ENCODE measurements around the gene DTX1. TPM values are rescaled to one million over a fixed set of nuclear protein-coding genes. Genes with fewer than 3 reads are reported as not detected.
A peak's percentile ranks its signal among the peaks of the same experiment; 100 is the strongest.
"Not testable (repeated sequence)": the region's sequence is repeated elsewhere in the genome, so short reads cannot be mapped to it uniquely, and the experiment has no call there.

DTX1 gene
- total RNA-seq, 1 experiment from 2014 or later = 2.8 TPM

DNA sequence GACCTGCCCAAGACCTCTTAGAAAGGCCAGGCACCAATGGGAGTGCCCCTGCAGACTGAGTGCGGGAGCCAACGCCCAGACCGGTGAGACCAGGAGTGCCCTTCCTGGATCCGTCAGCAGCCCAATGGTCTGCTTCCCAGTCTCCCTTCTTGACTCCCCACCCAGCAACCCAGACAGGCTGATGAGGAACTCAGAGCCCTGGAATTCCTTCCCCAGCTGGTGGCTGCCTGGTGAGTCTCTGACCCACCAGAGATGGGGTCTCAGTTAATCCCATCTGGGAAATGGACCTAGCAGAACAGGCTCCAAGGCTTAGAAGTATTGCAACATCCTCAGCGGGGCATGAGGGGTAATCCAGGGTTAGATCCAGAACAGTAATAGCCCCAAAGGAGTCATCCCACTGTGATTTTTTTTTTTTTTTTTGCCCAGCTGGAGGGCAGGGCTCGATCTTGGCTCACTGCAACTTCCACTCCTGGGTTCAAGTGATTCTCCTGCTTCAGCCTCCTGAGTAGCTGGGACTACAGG, 80.5 kb downstream of the DTX1 start:
- no peak for DNase-seq (ENCODE audit: low spot score)

DNA sequence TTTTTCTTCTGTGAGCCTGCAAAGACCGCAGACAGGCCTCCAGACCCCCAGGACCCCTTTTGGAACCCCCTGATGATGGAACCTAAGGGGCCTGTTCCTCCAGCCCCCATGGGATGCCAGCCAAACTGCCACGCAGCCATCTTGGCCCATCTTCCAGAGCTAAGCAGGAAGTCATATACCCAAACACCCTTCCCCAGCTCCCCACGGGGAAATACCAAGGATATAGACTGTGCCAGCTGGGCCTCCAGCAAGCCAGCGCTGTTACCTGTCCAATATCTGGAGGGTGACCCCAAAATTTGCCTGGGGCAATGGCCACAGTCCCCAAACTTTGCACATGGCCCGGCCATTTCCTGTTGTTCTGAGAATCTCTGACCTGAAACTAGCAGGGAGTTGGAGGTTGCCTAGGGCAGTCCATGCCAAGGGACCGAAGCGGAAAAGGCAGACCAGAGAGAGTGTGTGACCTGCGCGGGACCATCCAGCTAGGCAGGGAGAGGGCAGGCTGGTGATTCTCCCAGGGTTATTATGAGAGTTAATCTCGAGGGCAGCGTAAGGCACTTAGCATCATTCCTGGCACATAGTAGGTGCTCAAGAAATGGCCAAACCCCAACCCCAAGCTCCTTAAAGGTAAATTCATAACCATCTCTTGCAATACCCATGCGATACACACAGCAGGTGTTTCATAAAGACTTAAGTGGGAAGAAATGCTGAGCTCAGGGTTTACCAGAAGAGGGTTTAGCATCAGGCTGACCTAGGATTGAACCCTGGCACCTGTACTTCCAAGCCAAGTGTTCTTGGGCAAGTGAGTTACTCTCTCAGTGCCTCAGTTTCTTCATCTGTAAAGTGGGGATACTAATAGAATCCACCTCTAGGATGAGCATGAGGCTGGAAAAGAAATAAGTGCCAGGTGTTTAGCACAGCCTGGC, 81.6 kb downstream of the DTX1 start:
- no peak for DNase-seq (ENCODE audit: low spot score)

DNA sequence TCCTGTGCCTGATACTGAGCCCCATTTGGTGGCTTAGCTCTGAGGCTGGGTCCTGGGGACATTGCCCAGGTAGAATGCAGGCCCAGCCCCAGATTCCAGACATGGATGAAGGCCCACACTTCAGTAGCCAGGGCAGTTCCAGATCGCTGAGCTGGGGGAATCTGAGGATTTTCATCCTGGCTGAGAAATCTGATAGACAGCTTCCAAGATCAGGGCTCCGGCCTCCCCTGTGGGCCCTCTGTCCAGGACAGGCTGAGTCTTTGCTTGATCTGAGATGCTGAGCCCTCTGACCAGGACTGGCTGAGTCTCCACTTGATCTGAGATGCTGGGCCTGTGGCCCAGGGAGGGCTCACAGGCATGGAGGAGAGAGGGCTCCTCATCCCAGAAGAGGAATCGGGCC, 82.3 kb downstream of the DTX1 start:
- no peak for DNase-seq (ENCODE audit: low spot score)

DNA sequence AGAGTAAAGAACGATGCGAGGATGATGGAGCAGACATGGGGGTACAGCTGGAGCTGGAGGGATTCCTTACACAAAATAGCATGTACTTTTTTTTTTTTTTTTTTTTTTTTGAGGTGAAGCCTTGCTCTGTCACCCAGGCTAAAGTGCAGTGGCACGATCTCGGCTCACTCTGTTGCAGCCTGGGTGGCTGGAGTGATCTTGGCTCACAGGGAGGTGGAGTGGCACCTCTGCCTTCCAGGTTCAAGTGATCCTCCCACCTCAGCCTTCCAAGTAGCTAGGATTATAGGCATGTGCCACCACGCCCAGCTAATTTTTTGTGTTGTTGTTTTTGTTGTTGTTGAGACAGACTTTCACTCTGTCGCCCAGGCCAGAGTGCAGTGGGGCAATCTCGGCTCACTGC, 84.2 kb downstream of the DTX1 start:
- no peak for DNase-seq (ENCODE audit: low spot score)

DNA sequence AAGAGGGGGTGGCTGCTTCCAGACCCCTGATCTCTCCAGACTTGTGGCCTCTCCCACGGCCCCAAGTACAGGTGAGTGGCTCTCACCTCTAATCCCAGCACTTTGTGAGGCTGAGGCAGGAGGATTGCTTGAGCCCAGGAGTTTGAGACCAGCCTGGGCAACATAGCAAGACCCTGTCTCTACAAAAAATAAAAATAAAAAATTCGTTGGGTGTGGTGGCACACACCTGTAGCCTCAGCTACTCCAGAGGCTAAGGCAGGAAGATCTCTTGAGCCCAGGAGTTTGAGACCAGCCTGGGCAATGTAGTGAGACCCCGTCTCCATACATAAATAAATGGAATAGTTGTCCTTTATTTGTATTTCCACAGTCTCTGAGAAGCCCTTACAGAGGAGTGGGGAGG, 85.2 kb downstream of the DTX1 start:
- DNase-seq (ENCODE audit: low spot score) = not testable (repeated sequence)

DNA sequence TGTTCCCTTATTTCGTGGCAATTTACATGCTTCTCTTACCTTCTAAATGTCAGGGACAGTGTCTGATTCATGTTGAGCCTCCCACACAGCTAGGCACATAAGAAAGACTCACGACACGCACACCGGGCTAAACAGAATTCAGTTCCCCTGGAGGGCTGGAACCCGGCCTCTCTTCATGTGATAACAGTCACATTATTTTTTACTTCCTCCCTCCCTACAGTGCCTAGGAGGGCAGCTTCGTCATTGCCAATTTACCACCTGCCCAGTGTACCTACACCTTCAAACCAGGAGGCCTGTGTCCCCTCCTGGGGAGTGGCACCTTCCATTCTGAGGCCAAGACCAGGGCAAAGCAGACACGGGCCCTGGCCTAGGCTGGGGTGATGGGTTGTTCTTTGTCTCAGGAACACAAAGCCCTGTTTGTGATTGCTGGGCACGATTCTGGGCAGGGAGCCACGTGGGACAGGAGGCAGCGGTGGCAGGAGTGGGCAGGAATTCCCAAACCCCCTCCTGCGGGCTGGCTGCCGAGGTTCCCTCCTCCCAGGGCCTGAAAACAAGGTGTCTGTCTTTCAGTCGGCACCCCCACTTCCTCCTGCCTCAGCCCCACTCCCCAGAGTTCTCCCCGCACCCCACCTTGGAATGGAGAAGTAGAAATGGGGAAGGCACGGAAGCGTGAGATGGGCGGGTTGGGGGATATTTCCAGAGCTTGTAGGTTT, 85.8 kb downstream of the DTX1 start:
- DNase-seq (ENCODE audit: low spot score) = peak; percentile 49

DNA sequence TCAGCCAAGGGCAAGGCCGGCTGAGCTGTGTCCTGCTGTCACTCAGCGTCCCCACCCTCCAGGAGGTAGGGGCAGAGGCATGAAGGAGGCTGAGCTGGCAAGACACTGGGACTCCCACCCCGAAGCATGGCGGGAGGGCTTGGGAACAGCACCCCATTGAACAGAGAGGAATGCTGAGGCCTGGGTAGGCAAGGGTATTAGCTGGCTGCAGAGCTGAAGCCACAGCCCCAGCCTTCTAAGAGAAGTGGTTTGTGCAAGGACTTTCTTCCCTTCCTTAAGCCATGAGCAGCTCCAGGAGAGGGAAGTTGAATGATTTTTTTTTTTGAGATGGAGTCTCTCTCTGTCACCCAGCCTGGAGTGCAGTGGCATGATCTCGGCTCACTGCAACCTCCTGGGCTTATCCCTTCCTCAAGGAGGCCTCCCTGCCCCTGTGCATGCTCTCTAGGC, 86.4 kb downstream of the DTX1 start:
- DNase-seq (ENCODE audit: low spot score) = no peak

DNA sequence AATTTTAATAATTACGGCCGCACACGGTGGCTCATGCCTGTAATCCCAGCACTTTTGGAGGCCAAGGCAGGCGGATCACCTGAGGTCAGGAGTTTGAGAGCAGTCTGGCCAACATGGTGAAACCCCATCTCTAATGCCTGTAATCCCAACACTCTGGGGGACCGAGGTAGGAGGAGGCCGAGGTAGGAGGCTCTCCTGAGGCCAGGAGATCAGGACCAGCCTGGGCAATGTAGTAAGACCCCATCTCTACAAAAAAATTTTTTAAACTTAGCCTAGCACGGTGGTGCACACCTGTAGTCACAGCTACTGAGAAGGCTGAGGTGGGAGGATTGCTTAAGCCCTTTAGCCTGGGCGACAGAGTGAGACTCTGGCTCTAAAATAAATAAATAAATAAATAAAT, 87.4 kb downstream of the DTX1 start:
- no peak for DNase-seq (ENCODE audit: low spot score)

DNA sequence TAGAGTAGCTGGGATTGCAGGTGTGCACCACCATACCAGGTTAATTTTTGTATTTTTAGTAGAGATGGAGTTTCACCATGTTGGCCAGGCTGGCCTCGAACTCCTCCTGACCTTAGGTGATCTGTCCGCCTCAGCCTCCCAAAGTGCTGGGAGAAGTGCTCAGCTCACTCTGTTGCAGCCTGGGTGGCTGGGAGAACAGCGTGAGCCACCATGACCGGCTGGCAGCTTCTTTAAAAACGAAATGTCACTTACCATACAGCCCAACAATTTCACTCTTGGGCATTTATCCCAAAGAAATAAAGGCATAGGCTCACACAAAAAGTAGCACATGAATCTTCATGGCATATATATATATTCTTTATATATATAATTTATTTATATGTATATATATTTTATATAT, 88.3 kb downstream of the DTX1 start:
- no peak for DNase-seq (ENCODE audit: low spot score)

DNA sequence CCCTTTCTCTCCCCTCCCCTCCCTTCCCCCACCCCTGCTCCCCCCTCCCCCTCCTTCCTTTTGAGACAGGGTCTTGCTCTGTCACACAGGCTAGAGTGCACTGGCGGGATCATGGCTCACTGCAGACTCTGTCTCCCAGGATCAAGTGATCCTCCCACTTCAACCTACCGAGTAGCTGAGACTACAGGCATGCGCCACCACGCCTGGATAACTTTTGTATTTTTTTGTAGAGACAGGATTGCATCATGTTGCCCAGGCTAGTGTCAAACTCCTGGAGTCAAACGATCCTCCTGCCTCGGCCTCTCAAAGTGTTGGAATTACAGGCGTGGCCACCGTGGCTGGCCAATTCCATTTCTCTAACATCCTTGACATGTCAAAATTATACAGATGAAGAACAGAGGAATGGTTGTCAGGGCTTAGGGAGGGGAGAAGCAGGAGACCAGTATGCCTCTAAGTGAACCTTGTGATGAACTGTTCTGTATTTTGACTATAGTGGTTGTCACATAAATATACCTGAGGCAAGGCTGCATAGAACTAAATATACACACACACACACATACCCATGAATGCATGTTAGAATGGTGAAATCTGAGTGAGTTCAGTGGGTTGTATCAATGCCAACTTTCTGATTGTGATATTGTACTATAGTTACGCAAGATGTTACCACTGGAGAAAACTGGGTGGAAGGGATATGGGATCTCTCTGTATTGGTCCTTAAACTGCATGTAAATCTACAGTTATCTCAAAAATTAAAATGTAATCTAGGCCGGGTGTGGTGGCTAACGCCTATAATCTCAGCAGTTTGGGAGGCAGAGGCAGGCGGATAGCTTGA, 89.4 kb downstream of the DTX1 start:
- DNase-seq (ENCODE audit: low spot score) = no peak

DNA sequence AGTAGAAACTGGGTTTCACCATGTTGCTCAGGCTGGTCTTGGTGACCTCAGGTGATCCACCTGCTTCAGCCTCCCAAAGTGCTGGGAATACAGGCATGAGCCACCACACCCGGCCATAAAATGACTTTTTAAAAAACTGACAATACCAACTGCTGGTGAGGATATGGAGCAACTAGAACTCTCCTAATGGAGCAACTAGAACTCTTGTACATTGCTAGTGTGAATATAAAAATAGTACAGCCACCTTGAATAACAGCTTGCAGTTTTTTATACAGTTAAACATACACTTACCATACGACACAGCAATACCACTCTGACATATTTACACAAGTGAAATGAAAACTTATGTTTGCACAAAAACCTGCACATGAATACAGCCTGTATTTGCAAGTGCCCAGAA, 90.5 kb downstream of the DTX1 start:
- no peak for DNase-seq (ENCODE audit: low spot score)

Other genes with a start within 250 kb of the DTX1 start
- gene OAS1, start 149.8 kb upstream of the DTX1 start, total RNA-seq (2014; rRNA removed; shearing (Covaris generic)) = 48.0 and 70.8 TPM in 2 replicates
- 39.1 and 46.8 TPM in 2 replicates for gene OAS3, start 118.3 kb upstream of the DTX1 start, total RNA-seq (2014; rRNA removed; shearing (Covaris generic))
- 40.3 and 49.7 TPM in 2 replicates for gene OAS2, start 78.2 kb upstream of the DTX1 start, total RNA-seq (2014; rRNA removed; shearing (Covaris generic))
- 0.08 TPM in 1 of 2 replicates, not detected in the other for gene RASAL1, start 79.0 kb downstream of the DTX1 start, total RNA-seq (2014; rRNA removed; shearing (Covaris generic))
- gene CFAP73, start 93.0 kb downstream of the DTX1 start, total RNA-seq (2014; rRNA removed; shearing (Covaris generic)) = not detected in 2 replicates
- 24.4 and 45.0 TPM in 2 replicates for gene DDX54, start 128.7 kb downstream of the DTX1 start, total RNA-seq (2014; rRNA removed; shearing (Covaris generic))
- gene RITA1, start 129.0 kb downstream of the DTX1 start, total RNA-seq (2014; rRNA removed; shearing (Covaris generic)) = 17.9 and 20.8 TPM in 2 replicates
- 5.3 and 5.4 TPM in 2 replicates for gene TPCN1, start 164.7 kb downstream of the DTX1 start, total RNA-seq (2014; rRNA removed; shearing (Covaris generic))

Data from H4 (cell line).